Measurements from ENCODE around the gene CCPG1. TPM values are rescaled to one million over a fixed set of nuclear protein-coding genes. Genes with fewer than 3 reads are reported as not detected.

The CCPG1 gene
- polyA plus RNA-seq, 1 donor from 2014 or later: 64.2 TPM

- no peak overlapping the region for H3K4me2 ChIP-seq (ENCODE audit: low read length)
- H3K27ac ChIP-seq (ENCODE audit: low read length): no peak overlapping the region
- no peaks in the 10 kb centered on the region for H3K9me3 ChIP-seq (ENCODE audit: low read length)
- H3K79me2 ChIP-seq (replicated peaks; ENCODE audit: insufficient read depth, low read length): no peaks in the 10 kb centered on the region
- H3K9me2 ChIP-seq (ENCODE audit: insufficient read depth, low read length): no peaks in the 10 kb centered on the region
- H3F3A ChIP-seq (ENCODE audit: insufficient read depth, low read length, poor library complexity, severe bottlenecking): no peaks in the 10 kb centered on the region
- peaks cover 3% of the 10 kb centered on the region for H3K36me3 ChIP-seq (ENCODE audit: insufficient read depth, low read length)
- H3K9ac ChIP-seq (ENCODE audit: low read length): no peak overlapping the region
- no peaks in the 10 kb centered on the region for H3K27me3 ChIP-seq (ENCODE audit: insufficient read depth, low read depth, low read length)
- H3K4me3 ChIP-seq (ENCODE audit: low read length): no peak overlapping the region
- TF ChIP-seq MXI1 (conservative IDR thresholded peaks at IDR 0.05; ENCODE audit: poor library complexity, severe bottlenecking) (no peak), EZH2 (IDR thresholded peaks at IDR 0.05; ENCODE audit: borderline replicate concordance, insufficient read depth, low read length, poor library complexity, severe bottlenecking) (no peak), SMC3 (conservative IDR thresholded peaks at IDR 0.05; ENCODE audit: poor library complexity) (no peak), RAD21 (conservative IDR thresholded peaks at IDR 0.05) (no peak), CTCF (IDR thresholded peaks at IDR 0.05; ENCODE audit: poor library complexity, severe bottlenecking) (no peak), TAF1 (IDR thresholded peaks at IDR 0.05; ENCODE audit: low read depth) (no peak), EP300 (conservative IDR thresholded peaks at IDR 0.05; ENCODE audit: poor library complexity, severe bottlenecking) (no peak), REST (IDR thresholded peaks at IDR 0.05; ENCODE audit: borderline replicate concordance) (no peak), POLR2AphosphoS5 (IDR thresholded peaks at IDR 0.05) (no peak)
- no peak overlapping the region for H2AFZ ChIP-seq (ENCODE audit: low read depth, low read length)
- H4K20me1 ChIP-seq (ENCODE audit: insufficient read depth): no peaks in the 10 kb centered on the region
These were observed 58.9 kb downstream of the CCPG1 start for GRCh38 chr15:55349282-55349681.

- Histone ChIP-seq H3K36me3 (ENCODE audit: insufficient read depth, low read length) (peaks cover 3% of the 10 kb centered on the region), H3K9me2 (ENCODE audit: insufficient read depth, low read length) (no peaks in the 10 kb centered on the region), H3K9me3 (ENCODE audit: low read length) (no peaks in the 10 kb centered on the region), H2AFZ (ENCODE audit: low read depth, low read length) (no peak overlapping the region), H3K79me2 (replicated peaks; ENCODE audit: insufficient read depth, low read length) (no peaks in the 10 kb centered on the region), H3K4me3 (ENCODE audit: low read length) (no peak overlapping the region), H3K27me3 (ENCODE audit: insufficient read depth, low read depth, low read length) (no peaks in the 10 kb centered on the region), H3F3A (ENCODE audit: insufficient read depth, low read length, poor library complexity, severe bottlenecking) (no peaks in the 10 kb centered on the region), H4K20me1 (ENCODE audit: insufficient read depth) (no peaks in the 10 kb centered on the region), H3K27ac (ENCODE audit: low read length) (no peak overlapping the region), H3K4me2 (ENCODE audit: low read length) (no peak overlapping the region), H3K9ac (ENCODE audit: low read length) (no peak overlapping the region)
- TF ChIP-seq MXI1 (conservative IDR thresholded peaks at IDR 0.05; ENCODE audit: poor library complexity, severe bottlenecking): no peak
- TF ChIP-seq SMC3 (conservative IDR thresholded peaks at IDR 0.05; ENCODE audit: poor library complexity): no peak
These were observed 59.8 kb downstream of the CCPG1 start for GRCh38 chr15:55348281-55348778.
